Measurements from ENCODE around the gene TIMM13.
"Not testable (repeated sequence)": the region's sequence is repeated elsewhere in the genome, so short reads cannot be mapped to it uniquely, and the experiment has no call there.

Gene TIMM13

GRCh38 chr19:2427429-2428320 is at the start of gene TIMM13:
TIMM13 (minus strand) TSS chr19:2427586; CDS start chr19:2427533, 53 bp downstream.
- DNase-seq, result peak; percentile 94 to 95

GRCh38 chr19:2476451-2477140 is 49.2 kb upstream of the TIMM13 start:
- peak; percentile 57 to 63 for DNase-seq

- peak; percentile 96 for DNase-seq
Measured at GRCh38 chr19:2475702-2476450, 48.5 kb upstream of the TIMM13 start, which contains the start of gene GADD45B. GADD45B (plus strand) TSS chr19:2476127; CDS start chr19:2476359, 232 bp downstream.

- peak; percentile 60 to 66 for DNase-seq
Measured at GRCh38 chr19:2475018-2475701, 47.8 kb upstream of the TIMM13 start.

GRCh38 chr19:2474232-2475017 is 47.0 kb upstream of the TIMM13 start:
- DNase-seq, result peak; percentile 86 to 92

- not testable (repeated sequence) for DNase-seq
Measured at GRCh38 chr19:2469915-2470200, 42.5 kb upstream of the TIMM13 start.

- no peak for DNase-seq
Measured at GRCh38 chr19:2469102-2469914, 41.9 kb upstream of the TIMM13 start.

- DNase-seq, result no peak
Measured at GRCh38 chr19:2468596-2468995, 41.2 kb upstream of the TIMM13 start.

- no peak for DNase-seq
Measured at GRCh38 chr19:2464389-2464788, 37.0 kb upstream of the TIMM13 start.

GRCh38 chr19:2463694-2464093 is 36.3 kb upstream of the TIMM13 start:
- DNase-seq, result not testable (repeated sequence)

- no peak for DNase-seq
Measured at GRCh38 chr19:2462635-2463421, 35.4 kb upstream of the TIMM13 start.

GRCh38 chr19:2461751-2462634 is 34.6 kb upstream of the TIMM13 start:
- DNase-seq, result peak; percentile 69 to 75

- no peak for DNase-seq
Measured at GRCh38 chr19:2460245-2460644, 32.9 kb upstream of the TIMM13 start.

GRCh38 chr19:2458776-2459175 is 31.4 kb upstream of the TIMM13 start:
- DNase-seq, result not testable (repeated sequence)

- DNase-seq, result no peak
Measured at GRCh38 chr19:2458054-2458453, 30.7 kb upstream of the TIMM13 start.

- no peak for DNase-seq
Measured at GRCh38 chr19:2457394-2458037, 30.1 kb upstream of the TIMM13 start.

GRCh38 chr19:2455851-2456570 is 28.6 kb upstream of the TIMM13 start:
- DNase-seq, result peak; percentile 43 to 51

All from stimulated activated CD4-positive, alpha-beta T cell treated with anti-CD3 and anti-CD28 coated beads, Interleukin-2, amount 100 ng/mL, for 48 hours (primary cell).